ENCODE results near the gene PAN2. TPM values are rescaled to one million over a fixed set of nuclear protein-coding genes. Genes with fewer than 3 reads are reported as not detected.
"Not testable (repeated sequence)": the region's sequence is repeated elsewhere in the genome, so short reads cannot be mapped to it uniquely, and the experiment has no call there.

The PAN2 gene

DNA sequence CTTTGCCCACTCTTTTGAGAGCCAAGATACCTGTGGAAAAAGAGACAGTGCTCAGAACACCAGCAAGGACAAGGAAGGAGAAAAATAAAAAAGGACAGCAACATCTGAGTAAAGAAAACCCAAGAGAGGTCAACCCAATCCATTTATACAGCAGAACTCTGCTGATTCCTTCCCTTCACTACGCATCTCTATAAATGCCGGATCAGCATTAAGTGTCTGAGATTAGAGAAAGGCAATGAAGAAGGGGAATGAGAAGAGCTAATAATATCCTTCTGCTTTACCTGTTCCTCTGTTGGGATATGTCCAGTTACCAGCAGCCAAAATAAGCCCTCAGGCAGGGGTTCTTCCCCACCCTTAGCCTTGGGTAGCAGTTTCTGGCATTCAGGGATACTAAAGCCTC lies 51.2 kb downstream of the PAN2 start:
- peaks cover 59% of the 10 kb centered on the region for H3K36me3 ChIP-seq (ENCODE audit: insufficient read depth, low read length)

DNA sequence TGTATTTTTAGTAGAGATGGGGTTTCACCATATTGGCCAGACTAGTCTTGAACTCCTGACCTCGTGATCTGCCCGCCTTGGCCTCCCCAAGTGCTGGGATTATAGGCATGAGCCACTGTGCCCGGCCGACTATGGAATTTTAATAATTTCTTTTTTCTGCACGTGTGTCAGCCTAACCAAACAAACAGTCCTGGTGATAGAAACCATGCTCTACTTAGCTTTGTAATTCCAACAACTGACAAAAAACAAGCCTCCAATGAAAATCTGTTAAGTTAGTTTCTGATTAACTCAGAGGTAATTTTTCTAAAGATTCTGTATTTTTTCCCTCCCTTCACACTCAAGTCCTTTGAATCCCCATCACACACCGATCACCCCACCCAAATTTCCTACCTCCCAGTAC lies 51.8 kb downstream of the PAN2 start:
- peaks cover 58% of the 10 kb centered on the region for H3K36me3 ChIP-seq (ENCODE audit: insufficient read depth, low read length)

More for the DNA sequence above, 51.2 kb downstream of the PAN2 start:
- Histone ChIP-seq H3K4me1 (ENCODE audit: control insufficient read depth, insufficient read depth, low read length) (no peaks in the 10 kb centered on the region), H3K4me2 (ENCODE audit: low read length) (no peak overlapping the region), H3K27me3 (ENCODE audit: control insufficient read depth, insufficient read depth, low read length) (no peaks in the 10 kb centered on the region), H3K9ac (ENCODE audit: low read depth, low read length) (no peak overlapping the region), H3K9me3 (replicated peaks; ENCODE audit: low read length) (no peaks in the 10 kb centered on the region), H3K4me3 (ENCODE audit: low read length) (no peak overlapping the region)

DNA sequence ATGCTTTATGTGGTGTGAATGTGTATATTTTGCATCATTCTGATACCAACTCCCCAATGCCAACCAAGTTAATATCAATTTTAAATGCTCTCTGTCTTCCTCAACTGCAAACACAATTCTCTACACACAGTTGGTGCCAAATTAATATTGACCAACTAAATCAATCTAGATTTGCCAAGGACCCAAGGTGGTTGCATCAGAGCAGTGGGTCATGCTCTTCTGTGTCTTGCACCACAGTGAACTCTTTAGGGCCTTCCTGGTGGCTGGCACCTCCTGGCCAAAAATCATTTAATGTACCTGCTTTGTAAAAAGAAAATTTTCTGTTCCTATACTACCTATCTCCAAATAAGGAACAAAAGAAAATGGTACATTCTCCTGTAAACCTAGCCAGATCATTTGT lies 53.0 kb downstream of the PAN2 start:
- H3K27me3 ChIP-seq (ENCODE audit: control insufficient read depth, insufficient read depth, low read length) = no peaks in the 10 kb centered on the region
- no peaks in the 10 kb centered on the region for H3K9me3 ChIP-seq (replicated peaks; ENCODE audit: low read length)
- H3K4me2 ChIP-seq (ENCODE audit: low read length) = no peak overlapping the region
- H3K4me1 ChIP-seq (ENCODE audit: control insufficient read depth, insufficient read depth, low read length) = no peaks in the 10 kb centered on the region
- no peak overlapping the region for H3K4me3 ChIP-seq (ENCODE audit: low read length)
- H3K36me3 ChIP-seq (ENCODE audit: insufficient read depth, low read length) = peaks cover 57% of the 10 kb centered on the region
- no peak overlapping the region for H3K9ac ChIP-seq (ENCODE audit: low read depth, low read length)

More for the DNA sequence above, 51.8 kb downstream of the PAN2 start:
- Histone ChIP-seq H3K27me3 (ENCODE audit: control insufficient read depth, insufficient read depth, low read length) (no peaks in the 10 kb centered on the region), H3K4me3 (ENCODE audit: low read length) (no peak overlapping the region), H3K4me1 (ENCODE audit: control insufficient read depth, insufficient read depth, low read length) (no peaks in the 10 kb centered on the region), H3K9me3 (replicated peaks; ENCODE audit: low read length) (no peaks in the 10 kb centered on the region), H3K4me2 (ENCODE audit: low read length) (no peak overlapping the region), H3K9ac (ENCODE audit: low read depth, low read length) (no peak overlapping the region)

DNA sequence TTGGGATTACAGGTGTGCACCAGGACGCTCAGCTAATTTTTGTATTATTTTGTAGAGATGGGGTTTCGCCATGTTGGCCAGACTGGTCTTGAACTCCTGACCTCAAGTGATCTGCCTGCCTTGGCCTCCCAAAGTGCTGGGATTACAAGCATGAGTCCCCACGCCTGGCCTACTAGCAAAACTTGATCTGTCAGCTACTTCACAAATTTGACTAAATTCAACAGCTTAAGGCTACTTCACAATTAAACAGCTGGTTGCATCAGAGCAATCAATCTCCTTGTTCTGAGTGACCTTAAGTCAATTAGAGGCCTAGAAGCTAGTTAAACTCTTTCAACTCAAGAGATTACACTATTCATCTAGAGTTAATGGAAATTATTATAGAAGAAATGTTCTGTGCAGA lies 54.9 kb downstream of the PAN2 start:
- Histone ChIP-seq H3K27me3 (ENCODE audit: control insufficient read depth, insufficient read depth, low read length) (no peaks in the 10 kb centered on the region), H3K36me3 (ENCODE audit: insufficient read depth, low read length) (peaks cover 63% of the 10 kb centered on the region), H3K4me2 (ENCODE audit: low read length) (no peak overlapping the region), H3K4me3 (ENCODE audit: low read length) (no peak overlapping the region), H3K4me1 (ENCODE audit: control insufficient read depth, insufficient read depth, low read length) (no peaks in the 10 kb centered on the region), H3K9me3 (replicated peaks; ENCODE audit: low read length) (no peaks in the 10 kb centered on the region), H3K9ac (ENCODE audit: low read depth, low read length) (no peak overlapping the region)

DNA sequence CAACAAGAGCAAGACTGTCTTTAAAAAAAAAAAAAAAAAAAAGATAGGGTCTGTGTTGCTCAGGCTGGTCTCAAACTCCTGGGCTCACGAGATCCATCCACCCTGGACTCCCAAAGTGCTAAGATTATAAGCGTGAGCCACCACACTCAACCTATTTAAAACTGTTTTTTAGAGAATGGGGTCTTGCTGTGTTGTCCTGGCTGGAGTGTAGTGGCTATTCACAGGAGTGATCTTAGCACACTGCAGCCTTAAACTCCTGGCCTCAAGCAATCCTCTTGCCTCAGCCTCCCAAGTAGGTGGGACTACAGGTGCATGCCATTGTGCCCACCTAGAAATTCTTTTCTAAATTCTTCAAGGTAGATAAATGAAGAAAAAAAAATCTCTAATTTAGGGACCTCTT lies 59.5 kb downstream of the PAN2 start:
- Histone ChIP-seq H3K4me3 (ENCODE audit: low read length) (no peak overlapping the region), H3K36me3 (ENCODE audit: insufficient read depth, low read length) (peaks cover 63% of the 10 kb centered on the region), H3K4me1 (ENCODE audit: control insufficient read depth, insufficient read depth, low read length) (no peaks in the 10 kb centered on the region), H3K4me2 (ENCODE audit: low read length) (no peak overlapping the region), H3K9ac (ENCODE audit: low read depth, low read length) (no peak overlapping the region), H3K27me3 (ENCODE audit: control insufficient read depth, insufficient read depth, low read length) (no peaks in the 10 kb centered on the region), H3K9me3 (replicated peaks; ENCODE audit: low read length) (no peaks in the 10 kb centered on the region)

DNA sequence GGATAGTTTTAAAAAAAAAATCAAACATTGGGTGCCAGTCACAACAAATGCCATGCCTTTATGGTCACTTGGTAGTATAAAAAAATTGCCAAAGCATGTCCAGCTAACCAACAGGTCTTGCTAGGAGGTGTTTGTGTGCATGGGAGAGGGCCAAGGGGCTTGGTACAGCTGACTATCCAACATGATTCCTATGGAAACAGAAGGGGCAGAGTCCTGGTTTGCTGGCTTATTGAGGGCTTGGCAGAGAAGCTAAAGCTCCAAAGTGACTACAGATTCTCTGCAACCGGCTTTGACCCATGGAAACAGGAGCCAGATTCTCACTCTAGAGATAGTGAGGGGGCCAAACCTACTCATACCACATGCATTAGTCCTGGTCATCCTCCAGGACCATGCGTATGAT lies 61.3 kb downstream of the PAN2 start:
- not testable (repeated sequence) for H3K4me1 ChIP-seq (ENCODE audit: control insufficient read depth, insufficient read depth, low read length); H3K9ac ChIP-seq (ENCODE audit: low read depth, low read length); H3K9me3 ChIP-seq (replicated peaks; ENCODE audit: low read length); H3K4me3 ChIP-seq (ENCODE audit: low read length); H3K4me2 ChIP-seq (ENCODE audit: low read length); H3K27me3 ChIP-seq (ENCODE audit: control insufficient read depth, insufficient read depth, low read length)
- H3K36me3 ChIP-seq (ENCODE audit: insufficient read depth, low read length) = peaks cover 52% of the 10 kb centered on the region

DNA sequence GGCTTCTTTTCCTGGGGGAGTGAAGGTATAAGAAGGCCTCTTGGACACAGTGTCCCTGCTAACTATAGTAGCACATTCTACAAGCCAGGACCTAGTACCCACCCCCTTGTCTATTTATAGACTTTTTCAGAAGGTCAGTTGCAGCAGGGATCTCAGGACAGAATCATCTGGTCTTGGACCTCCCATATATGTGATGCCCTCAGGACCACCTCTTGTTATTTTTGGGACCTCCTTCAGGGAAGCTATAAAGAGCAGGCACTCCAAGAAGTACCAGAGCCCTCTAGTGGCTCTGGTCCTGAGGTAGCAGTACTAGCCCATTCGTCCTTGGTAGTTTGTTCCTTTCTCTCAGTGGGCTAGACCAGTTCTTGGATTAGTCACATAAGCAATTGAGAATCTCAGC lies 62.8 kb downstream of the PAN2 start:
- Histone ChIP-seq H3K36me3 (ENCODE audit: insufficient read depth, low read length) (peaks cover 48% of the 10 kb centered on the region), H3K27me3 (ENCODE audit: control insufficient read depth, insufficient read depth, low read length) (no peaks in the 10 kb centered on the region), H3K4me3 (ENCODE audit: low read length) (no peak overlapping the region), H3K9ac (ENCODE audit: low read depth, low read length) (no peak overlapping the region), H3K4me1 (ENCODE audit: control insufficient read depth, insufficient read depth, low read length) (peaks cover 8% of the 10 kb centered on the region), H3K4me2 (ENCODE audit: low read length) (no peak overlapping the region), H3K9me3 (replicated peaks; ENCODE audit: low read length) (no peaks in the 10 kb centered on the region)

DNA sequence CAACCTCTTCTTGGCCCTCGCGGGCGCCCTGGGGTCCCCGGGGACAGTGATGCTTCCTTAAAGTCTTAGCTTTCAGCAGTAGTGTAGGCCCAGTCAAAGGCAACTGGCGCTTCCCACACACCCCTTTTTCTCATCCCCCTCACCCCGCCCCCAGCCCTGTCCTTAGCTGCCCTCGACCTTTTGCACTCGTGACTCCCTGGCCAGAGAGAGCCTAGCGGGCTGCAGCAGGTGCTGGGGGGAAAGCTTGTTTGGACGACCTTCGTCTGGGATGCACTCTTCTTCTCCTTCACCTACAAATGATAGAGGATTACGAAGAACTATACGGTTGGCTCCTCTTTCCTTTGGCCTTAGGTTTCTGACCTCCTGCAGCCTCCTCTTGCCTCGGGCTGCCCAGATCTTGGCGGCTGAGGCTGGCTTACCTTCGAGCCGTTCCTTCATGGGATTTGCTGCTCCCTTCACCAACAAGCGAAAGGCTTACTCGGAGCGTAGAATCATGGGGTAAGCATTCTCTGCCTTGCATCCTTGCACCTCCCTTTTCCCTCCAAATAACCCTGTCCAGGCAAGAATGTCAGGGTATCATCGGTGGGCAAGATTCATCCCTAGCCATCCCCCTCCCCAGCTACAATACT lies 66.2 kb downstream of the PAN2 start:
- peak overlapping the region; percentile 87 for H3K9ac ChIP-seq (ENCODE audit: low read depth, low read length)
- H3K4me2 ChIP-seq (ENCODE audit: low read length) = peak overlapping the region; percentile 91
- peaks cover 22% of the 10 kb centered on the region for H3K36me3 ChIP-seq (ENCODE audit: insufficient read depth, low read length)
- peak overlapping the region; percentile 86 for H3K4me3 ChIP-seq (ENCODE audit: low read length)
- H3K4me1 ChIP-seq (ENCODE audit: control insufficient read depth, insufficient read depth, low read length) = peaks cover 8% of the 10 kb centered on the region
- H3K27me3 ChIP-seq (ENCODE audit: control insufficient read depth, insufficient read depth, low read length) = no peaks in the 10 kb centered on the region
- H3K9me3 ChIP-seq (replicated peaks; ENCODE audit: low read length) = no peaks in the 10 kb centered on the region

DNA sequence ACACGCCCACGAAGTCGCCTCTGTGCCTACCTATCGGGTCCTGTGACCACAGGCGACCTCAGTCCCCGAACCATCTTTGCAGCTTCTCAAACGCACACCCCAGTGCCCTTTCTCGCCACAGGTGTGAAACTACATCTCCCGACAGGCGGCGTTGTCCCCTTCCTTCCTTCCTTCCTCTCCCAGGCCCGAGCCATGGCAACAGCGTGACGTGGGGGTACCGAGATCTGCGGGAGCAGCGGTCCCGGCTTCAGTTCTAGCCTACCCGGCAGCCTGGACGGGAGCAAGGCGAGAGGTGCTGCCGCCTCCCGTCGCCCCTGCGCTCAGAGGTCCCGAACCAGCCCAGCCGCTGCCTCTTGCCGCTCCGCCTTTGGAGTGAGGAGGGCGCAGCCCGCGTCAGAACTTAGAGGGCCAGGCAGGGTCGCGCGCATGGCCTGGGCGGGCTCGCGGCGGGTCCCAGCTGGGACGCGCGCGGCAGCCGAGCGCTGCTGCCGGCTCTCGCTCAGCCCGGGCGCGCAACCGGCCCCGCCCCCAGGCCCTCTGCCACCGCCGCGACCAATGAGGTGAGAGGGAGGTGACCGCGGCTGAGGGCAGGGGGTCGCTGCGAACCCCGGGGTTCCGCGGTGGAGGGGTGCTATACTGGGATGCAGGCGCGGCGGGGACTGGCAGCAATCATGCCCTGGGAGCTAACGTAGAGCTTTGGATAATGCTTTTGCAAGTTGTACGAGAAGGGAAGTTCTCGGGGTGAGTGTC lies 66.9 kb downstream of the PAN2 start, which contains the start of gene COQ10A:
Gene COQ10A, plus strand, starts transcription at position 250 of the 750 bp plus-strand sequence. Its CDS starts 177 bp downstream, at position 427.
- peak within 1 kb of the TSS; percentile 91 for H3K4me2 ChIP-seq (ENCODE audit: low read length)
- no peaks in the 10 kb centered on the region for H3K9me3 ChIP-seq (replicated peaks; ENCODE audit: low read length)

More for the DNA sequence above, 66.9 kb downstream of the PAN2 start, which contains the start of gene COQ10A:
- no peaks in the 10 kb centered on the region for H3K27me3 ChIP-seq (ENCODE audit: control insufficient read depth, insufficient read depth, low read length)
- H3K9ac ChIP-seq (ENCODE audit: low read depth, low read length) = peak within 1 kb of the TSS; percentile 87
- H3K36me3 ChIP-seq (ENCODE audit: insufficient read depth, low read length) = peaks cover 20% of the 10 kb centered on the region
- peaks cover 13% of the 10 kb centered on the region for H3K4me1 ChIP-seq (ENCODE audit: control insufficient read depth, insufficient read depth, low read length)
- peak within 1 kb of the TSS; percentile 86 for H3K4me3 ChIP-seq (ENCODE audit: low read length)

Small RNA genes within 50 kb of the gene (small RNA-seq; reads per million reads assigned to genes)
- not detected for gene RNU7-40P

Measured in skeletal muscle satellite cell (primary cell).